ENCODE results near the gene CHRNB2.

Gene CHRNB2

DNA sequence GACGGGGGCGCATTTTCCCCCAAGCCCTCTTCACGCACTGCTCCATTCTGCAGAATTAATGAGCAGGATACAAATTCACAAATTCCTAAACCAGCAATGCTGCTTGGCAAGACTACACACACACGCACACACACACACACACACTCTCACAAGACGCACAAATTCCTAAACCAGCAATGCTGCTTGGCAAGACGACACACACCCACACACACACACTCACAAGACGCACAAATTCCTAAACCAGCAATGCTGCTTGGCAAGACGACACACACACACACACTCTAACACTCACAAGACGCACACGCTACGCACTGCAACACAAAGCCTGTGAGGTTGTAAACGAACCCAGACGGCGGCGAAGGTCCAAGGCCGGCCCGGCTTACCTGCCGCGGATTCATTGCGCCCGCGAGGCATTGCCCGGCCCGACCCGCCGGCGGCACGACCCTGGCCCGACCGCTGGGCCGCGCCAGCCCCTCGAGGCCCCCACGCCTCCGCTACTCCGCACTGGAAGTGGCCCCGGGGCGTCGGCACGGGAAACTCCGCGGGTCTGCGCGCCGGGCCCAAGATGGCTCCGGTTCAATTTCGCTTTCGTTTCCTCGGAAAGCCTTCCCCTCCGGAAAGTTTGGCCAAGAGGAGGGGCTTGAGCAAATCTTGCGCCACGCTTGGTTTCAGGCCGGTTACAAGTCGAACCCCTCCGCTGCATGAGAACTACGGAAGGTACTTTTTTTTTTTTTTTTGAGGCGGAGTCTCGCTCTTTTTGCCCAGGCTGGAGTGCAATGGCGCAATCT lies 40.2 kb downstream of the CHRNB2 start, which contains the start of gene ADAR:
ADAR (minus strand) TSS at position 578 of the 788 bp plus-strand sequence; CDS start at position 398, 180 bp downstream.
- H3K9me3 ChIP-seq (ENCODE audit: insufficient read depth, low read length) = no peaks in the 10 kb centered on the region
- H3K4me3 ChIP-seq (ENCODE audit: low read length) = peak within 1 kb of the TSS; percentile 79
- H3K79me2 ChIP-seq (ENCODE audit: low read length) = peaks cover 98% of the 10 kb centered on the region
- H3K27ac ChIP-seq (ENCODE audit: low read length) = peak within 1 kb of the TSS; percentile 80
- H3K9ac ChIP-seq (ENCODE audit: low read length) = peak within 1 kb of the TSS; percentile 83
- H3K4me1 ChIP-seq (ENCODE audit: low read length) = peaks cover 23% of the 10 kb centered on the region
- H2AFZ ChIP-seq (ENCODE audit: low read depth, low read length) = peak within 1 kb of the TSS; percentile 28; the same call in 1 of the 2 replicates
- H3K27me3 ChIP-seq (ENCODE audit: low read depth, low read length) = no peaks in the 10 kb centered on the region
- H4K20me1 ChIP-seq (ENCODE audit: insufficient read depth, low read length) = peaks cover 58% of the 10 kb centered on the region
- H3K4me2 ChIP-seq (ENCODE audit: low read length) = peak within 1 kb of the TSS; percentile 87
- TF ChIP-seq, protein P1, sequence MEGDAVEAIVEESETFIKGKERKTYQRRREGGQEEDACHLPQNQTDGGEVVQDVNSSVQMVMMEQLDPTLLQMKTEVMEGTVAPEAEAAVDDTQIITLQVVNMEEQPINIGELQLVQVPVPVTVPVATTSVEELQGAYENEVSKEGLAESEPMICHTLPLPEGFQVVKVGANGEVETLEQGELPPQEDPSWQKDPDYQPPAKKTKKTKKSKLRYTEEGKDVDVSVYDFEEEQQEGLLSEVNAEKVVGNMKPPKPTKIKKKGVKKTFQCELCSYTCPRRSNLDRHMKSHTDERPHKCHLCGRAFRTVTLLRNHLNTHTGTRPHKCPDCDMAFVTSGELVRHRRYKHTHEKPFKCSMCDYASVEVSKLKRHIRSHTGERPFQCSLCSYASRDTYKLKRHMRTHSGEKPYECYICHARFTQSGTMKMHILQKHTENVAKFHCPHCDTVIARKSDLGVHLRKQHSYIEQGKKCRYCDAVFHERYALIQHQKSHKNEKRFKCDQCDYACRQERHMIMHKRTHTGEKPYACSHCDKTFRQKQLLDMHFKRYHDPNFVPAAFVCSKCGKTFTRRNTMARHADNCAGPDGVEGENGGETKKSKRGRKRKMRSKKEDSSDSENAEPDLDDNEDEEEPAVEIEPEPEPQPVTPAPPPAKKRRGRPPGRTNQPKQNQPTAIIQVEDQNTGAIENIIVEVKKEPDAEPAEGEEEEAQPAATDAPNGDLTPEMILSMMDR (IDR thresholded peaks at IDR 0.05; ENCODE audit: low read depth, low read length) = peak; percentile 32
- no peak for TF ChIP-seq EZH2phosphoT487 (IDR thresholded peaks at IDR 0.05; ENCODE audit: low read depth)
- H3K36me3 ChIP-seq (replicated peaks; ENCODE audit: low read depth, low read length) = peaks cover 21% of the 10 kb centered on the region

DNA sequence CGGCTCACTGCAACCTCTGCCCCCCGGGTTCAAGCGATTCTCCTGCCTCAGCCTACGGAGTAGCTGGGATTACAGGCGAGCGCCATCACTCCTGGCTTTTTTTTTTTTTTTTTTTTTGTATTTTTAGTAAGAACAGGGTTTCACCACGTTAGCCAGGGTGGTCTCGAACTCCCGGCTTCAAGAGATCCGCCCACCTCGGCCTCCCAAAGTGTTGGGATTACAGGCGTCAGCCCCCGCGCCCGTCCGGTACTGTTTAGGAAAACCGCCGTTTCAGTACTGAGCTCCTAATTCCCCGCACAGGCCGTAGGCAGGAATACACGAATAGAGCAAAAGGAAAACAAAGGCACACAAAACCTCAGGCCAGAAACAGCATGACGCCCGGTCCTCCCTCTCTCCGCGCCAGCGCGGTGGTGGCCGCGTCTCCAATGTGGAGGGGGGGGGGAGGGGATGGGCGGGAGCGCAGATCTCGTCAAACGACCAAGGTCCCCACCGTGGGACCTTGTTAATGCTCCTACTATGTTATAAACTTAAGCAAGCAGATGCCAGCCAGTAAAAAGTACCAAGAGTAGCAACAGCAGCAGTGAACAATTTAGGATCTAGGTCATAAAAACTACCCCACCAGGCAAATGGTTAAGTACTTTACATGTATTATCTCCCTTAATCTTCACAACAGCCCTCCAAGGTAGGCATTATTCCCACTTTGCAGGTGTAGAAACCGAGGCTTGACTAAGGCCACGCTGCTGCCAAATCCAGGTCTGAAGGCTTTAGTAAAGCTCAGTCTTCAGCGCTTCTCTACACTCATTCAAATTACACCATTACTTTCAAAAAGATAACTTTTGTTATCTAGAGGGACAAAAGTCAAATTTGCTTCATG lies 41.1 kb downstream of the CHRNB2 start:
- TF ChIP-seq, protein P1 (IDR thresholded peaks at IDR 0.05; ENCODE audit: low read depth, low read length) = no peak
- TF ChIP-seq EZH2phosphoT487 (IDR thresholded peaks at IDR 0.05; ENCODE audit: low read depth) = no peak
- Histone ChIP-seq H3K27ac (ENCODE audit: low read length) (peak overlapping the region; percentile 80), H3K9ac (ENCODE audit: low read length) (peak overlapping the region; percentile 83), H3K79me2 (ENCODE audit: low read length) (peaks cover 98% of the 10 kb centered on the region), H3K27me3 (ENCODE audit: low read depth, low read length) (no peaks in the 10 kb centered on the region), H2AFZ (ENCODE audit: low read depth, low read length) (peak overlapping the region; percentile 15; the same call in 1 of the 2 replicates), H3K9me3 (ENCODE audit: insufficient read depth, low read length) (no peaks in the 10 kb centered on the region), H3K4me1 (ENCODE audit: low read length) (peaks cover 23% of the 10 kb centered on the region), H3K4me3 (ENCODE audit: low read length) (peak overlapping the region; percentile 79), H3K36me3 (replicated peaks; ENCODE audit: low read depth, low read length) (peaks cover 17% of the 10 kb centered on the region), H3K4me2 (ENCODE audit: low read length) (peak overlapping the region; percentile 87), H4K20me1 (ENCODE audit: insufficient read depth, low read length) (peaks cover 50% of the 10 kb centered on the region)

DNA sequence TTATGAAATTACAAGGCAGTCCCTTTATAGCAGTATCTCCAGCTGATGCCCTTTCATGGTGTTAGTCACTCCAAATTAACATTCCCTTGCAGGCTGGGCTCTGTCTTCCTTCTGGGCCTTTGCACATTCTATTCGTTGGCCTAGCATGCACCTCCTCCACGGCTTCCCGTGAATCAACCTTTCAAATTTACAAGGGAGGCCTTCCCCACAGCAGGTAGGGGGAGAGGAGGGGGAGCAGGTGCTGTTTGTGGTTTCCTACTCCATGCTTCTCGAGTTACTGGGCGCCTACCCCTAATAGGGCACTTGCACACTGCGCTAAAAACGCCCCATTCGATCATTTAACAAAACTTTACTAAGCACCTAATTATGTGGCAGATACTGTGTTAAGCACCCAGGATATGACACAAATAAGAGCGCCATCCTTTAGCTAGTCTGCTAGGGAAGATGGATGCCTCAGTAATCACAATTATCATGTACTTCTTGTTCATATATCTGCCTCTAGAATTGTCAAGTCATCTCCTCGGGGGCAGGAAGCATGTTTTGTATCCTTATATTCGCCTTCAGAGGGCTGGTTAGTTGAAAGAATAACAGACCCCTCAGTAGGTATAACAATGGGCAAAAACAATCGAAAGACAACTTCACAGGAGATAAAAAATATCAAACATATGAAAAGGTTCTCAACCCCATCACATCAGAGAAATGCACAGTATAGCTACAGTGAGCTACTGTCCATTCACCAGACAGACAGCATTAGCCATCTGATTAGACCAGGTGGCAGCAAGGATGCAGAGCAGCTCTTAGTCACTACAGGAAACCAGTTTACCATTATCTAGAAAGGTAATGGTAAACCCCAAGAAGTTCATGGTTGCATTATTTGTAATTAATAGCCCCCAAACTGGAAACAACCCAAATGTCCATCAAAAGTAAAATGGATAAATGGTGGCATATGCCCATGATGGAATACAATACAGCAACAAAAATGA lies 42.1 kb downstream of the CHRNB2 start:
- H3K4me2 ChIP-seq (ENCODE audit: low read length) = peak overlapping the region; percentile 87
- peaks cover 98% of the 10 kb centered on the region for H3K79me2 ChIP-seq (ENCODE audit: low read length)
- H3K4me3 ChIP-seq (ENCODE audit: low read length) = peak overlapping the region; percentile 79
- H3K27me3 ChIP-seq (ENCODE audit: low read depth, low read length) = no peaks in the 10 kb centered on the region
- H3K36me3 ChIP-seq (replicated peaks; ENCODE audit: low read depth, low read length) = peaks cover 14% of the 10 kb centered on the region
- no peak for TF ChIP-seq EZH2phosphoT487 (IDR thresholded peaks at IDR 0.05; ENCODE audit: low read depth)
- TF ChIP-seq, protein P1 (IDR thresholded peaks at IDR 0.05; ENCODE audit: low read depth, low read length) = no peak
- H3K9ac ChIP-seq (ENCODE audit: low read length) = peak overlapping the region; percentile 83
- no peak overlapping the region for H2AFZ ChIP-seq (ENCODE audit: low read depth, low read length)
- H3K4me1 ChIP-seq (ENCODE audit: low read length) = peaks cover 23% of the 10 kb centered on the region
- H3K27ac ChIP-seq (ENCODE audit: low read length) = peak overlapping the region; percentile 80
- no peaks in the 10 kb centered on the region for H3K9me3 ChIP-seq (ENCODE audit: insufficient read depth, low read length)
- H4K20me1 ChIP-seq (ENCODE audit: insufficient read depth, low read length) = peaks cover 46% of the 10 kb centered on the region

Data from OCI-LY3 (cell line).